ENCODE results near the gene FAM83F. TPM values are rescaled to one million over a fixed set of nuclear protein-coding genes. Genes with fewer than 3 reads are reported as not detected.

FAM83F gene
- total and polyA plus RNA-seq, 4 donors: 0.39 to 1.5 (median 1.2) TPM

- Histone ChIP-seq H3K4me1 (ENCODE audit: control insufficient read depth in 4 of 4, insufficient read depth in 4 of 4, low read length in 3 of 4) (peaks cover 3 to 25% (median 16%) of the 10 kb centered on the region in 4 donors), H3K27me3 (ENCODE audit: control insufficient read depth in 4 of 4, insufficient read depth in 4 of 4, low read length in 3 of 4) (no peaks in the 10 kb centered on the region), H3K27ac (ENCODE audit: low read depth in 1 of 2, low read length in 2 of 2) (no peak overlapping the region), H3K9me3 (ENCODE audit: control insufficient read depth in 4 of 4, low read length in 3 of 4) (no peaks in the 10 kb centered on the region), H3K9ac (ENCODE audit: low read depth in 1 of 2, low read length in 2 of 2) (no peak overlapping the region), H3K4me3 (ENCODE audit: low read depth in 1 of 3, low read length in 3 of 3) (no peak overlapping the region), H3K36me3 (ENCODE audit: control insufficient read depth in 4 of 4, insufficient read depth in 3 of 4, low read depth in 1 of 4, low read length in 3 of 4) (no peaks in the 10 kb centered on the region)
- 89% methylated on average over 1 of the region's 1 CpG for WGBS
- TF ChIP-seq SP1 (IDR thresholded peaks at IDR 0.05): no peak
- no peak for TF ChIP-seq YY1 (IDR thresholded peaks at IDR 0.05)
- TF ChIP-seq EGR1 (IDR thresholded peaks at IDR 0.05; ENCODE audit: low read depth in 2 of 2): no peak
- TF ChIP-seq HNF4G (IDR thresholded peaks at IDR 0.05): no peak
- no peak for TF ChIP-seq RAD21 (IDR thresholded peaks at IDR 0.05)
- TF ChIP-seq RXRA (IDR thresholded peaks at IDR 0.05): no peak
- no peak for TF ChIP-seq ATF3 (IDR thresholded peaks at IDR 0.05)
- no peak for TF ChIP-seq TAF1 (conservative IDR thresholded peaks at IDR 0.05)
- TF ChIP-seq FOXA2 (IDR thresholded peaks at IDR 0.05): no peak
- no peak for TF ChIP-seq CTCF (IDR thresholded peaks at IDR 0.05; ENCODE audit: low read depth, low read length, missing input control)
- TF ChIP-seq HNF4A (conservative IDR thresholded peaks at IDR 0.05): no peak
- no peak for TF ChIP-seq FOXA1 (IDR thresholded peaks at IDR 0.05)
- no peak for TF ChIP-seq ZBTB33 (IDR thresholded peaks at IDR 0.05)
- no peak for DNase-seq (ENCODE audit: low spot score)
These were observed 87.4 kb downstream of the FAM83F start for GRCh38 chr22:40082184-40082583.

- 54% methylated on average over 3 of the region's 3 CpGs for WGBS
- no peak overlapping the region for H3K9ac ChIP-seq (ENCODE audit: low read depth in 1 of 2, low read length in 2 of 2)
- H3K27me3 ChIP-seq (ENCODE audit: control insufficient read depth in 4 of 4, insufficient read depth in 4 of 4, low read length in 3 of 4): no peaks in the 10 kb centered on the region
- H3K9me3 ChIP-seq (ENCODE audit: control insufficient read depth in 4 of 4, low read length in 3 of 4): no peaks in the 10 kb centered on the region
- TF ChIP-seq FOXA1 (IDR thresholded peaks at IDR 0.05): no peak
- TF ChIP-seq HNF4A (conservative IDR thresholded peaks at IDR 0.05): peak in 1 of 2 donors; percentile 16
- H3K27ac ChIP-seq (ENCODE audit: low read depth in 1 of 2, low read length in 2 of 2): no peak overlapping the region
- DNase-seq (ENCODE audit: low spot score): no peak
- peaks cover 3 to 25% (median 16%) of the 10 kb centered on the region in 4 donors for H3K4me1 ChIP-seq (ENCODE audit: control insufficient read depth in 4 of 4, insufficient read depth in 4 of 4, low read length in 3 of 4)
- no peaks in the 10 kb centered on the region for H3K36me3 ChIP-seq (ENCODE audit: control insufficient read depth in 4 of 4, insufficient read depth in 3 of 4, low read depth in 1 of 4, low read length in 3 of 4)
- H3K4me3 ChIP-seq (ENCODE audit: low read depth in 1 of 3, low read length in 3 of 3): no peak overlapping the region
These were observed 89.0 kb downstream of the FAM83F start for GRCh38 chr22:40083794-40084193.

GRCh38 chr22:40084246-40084645 is 89.5 kb downstream of the FAM83F start:
- no peak overlapping the region for H3K4me3 ChIP-seq (ENCODE audit: low read depth in 1 of 3, low read length in 3 of 3)
- TF ChIP-seq ZBTB33 (IDR thresholded peaks at IDR 0.05): no peak
- TF ChIP-seq HNF4G (IDR thresholded peaks at IDR 0.05): no peak
- TF ChIP-seq EGR1 (IDR thresholded peaks at IDR 0.05; ENCODE audit: low read depth in 2 of 2): no peak
- no peak for TF ChIP-seq FOXA1 (IDR thresholded peaks at IDR 0.05)
- no peak overlapping the region for H3K27ac ChIP-seq (ENCODE audit: low read depth in 1 of 2, low read length in 2 of 2)
- H3K9me3 ChIP-seq (ENCODE audit: control insufficient read depth in 4 of 4, low read length in 3 of 4): no peaks in the 10 kb centered on the region
- no peaks in the 10 kb centered on the region for H3K36me3 ChIP-seq (ENCODE audit: control insufficient read depth in 4 of 4, insufficient read depth in 3 of 4, low read depth in 1 of 4, low read length in 3 of 4)
- peaks cover 3 to 25% (median 16%) of the 10 kb centered on the region in 4 donors for H3K4me1 ChIP-seq (ENCODE audit: control insufficient read depth in 4 of 4, insufficient read depth in 4 of 4, low read length in 3 of 4)
- no peak for DNase-seq (ENCODE audit: low spot score)
- WGBS: 55% methylated on average over 5 of the region's 5 CpGs
- H3K9ac ChIP-seq (ENCODE audit: low read depth in 1 of 2, low read length in 2 of 2): no peak overlapping the region
- no peaks in the 10 kb centered on the region for H3K27me3 ChIP-seq (ENCODE audit: control insufficient read depth in 4 of 4, insufficient read depth in 4 of 4, low read length in 3 of 4)
